Measurements from ENCODE around the gene MYO19.
"Not testable (repeated sequence)": the region's sequence is repeated elsewhere in the genome, so short reads cannot be mapped to it uniquely, and the experiment has no call there.

MYO19 gene

DNA sequence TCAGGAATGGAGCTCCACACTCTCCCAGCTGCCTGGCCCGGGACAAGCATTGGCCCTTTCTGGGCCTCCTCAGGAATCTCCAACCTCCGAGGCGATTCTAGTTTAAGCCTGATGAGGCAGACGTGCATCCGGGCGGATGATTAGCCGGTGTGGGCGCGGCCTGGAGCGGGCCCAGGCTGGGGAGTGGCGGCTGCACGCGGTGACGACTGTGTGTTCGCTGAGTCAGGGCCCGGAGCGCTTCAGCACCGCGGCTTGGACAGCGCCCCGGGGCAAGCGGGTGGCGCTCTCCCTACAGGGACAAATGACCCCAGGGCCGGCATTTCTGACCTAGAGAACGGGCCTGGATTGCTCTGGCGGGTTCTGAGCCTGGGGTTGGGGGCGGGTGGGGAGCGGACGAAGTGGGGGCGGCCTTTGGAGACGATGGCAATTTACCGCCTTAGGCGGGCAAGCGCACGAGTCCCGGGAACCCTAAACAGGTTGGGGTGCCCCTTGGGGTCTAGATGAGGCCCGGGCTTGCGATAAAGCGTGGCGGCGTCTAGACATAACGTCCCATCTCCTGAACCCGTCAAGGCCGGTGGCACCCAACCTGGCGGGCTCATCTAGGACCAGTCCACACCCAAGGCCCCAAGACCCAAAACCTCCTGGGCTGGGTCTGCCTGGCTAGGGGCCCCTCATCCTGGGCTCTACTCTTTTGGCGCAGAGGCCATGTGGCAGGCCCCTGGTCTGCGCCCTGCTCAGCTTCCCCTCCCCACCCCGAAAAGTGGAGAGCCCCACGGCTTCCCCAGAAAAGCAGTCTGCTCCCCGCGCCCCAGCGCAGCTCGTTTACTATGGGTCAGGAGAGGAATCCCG, 70.5 kb downstream of the MYO19 start:
- CTCF ChIA-PET, result interaction anchor here (0.9 to 1.5 kb wide), 2 partner anchors 11 to 19 kb away, joined by 3 to 6 read pairs; no protein-coding TSS in a partner anchor

DNA sequence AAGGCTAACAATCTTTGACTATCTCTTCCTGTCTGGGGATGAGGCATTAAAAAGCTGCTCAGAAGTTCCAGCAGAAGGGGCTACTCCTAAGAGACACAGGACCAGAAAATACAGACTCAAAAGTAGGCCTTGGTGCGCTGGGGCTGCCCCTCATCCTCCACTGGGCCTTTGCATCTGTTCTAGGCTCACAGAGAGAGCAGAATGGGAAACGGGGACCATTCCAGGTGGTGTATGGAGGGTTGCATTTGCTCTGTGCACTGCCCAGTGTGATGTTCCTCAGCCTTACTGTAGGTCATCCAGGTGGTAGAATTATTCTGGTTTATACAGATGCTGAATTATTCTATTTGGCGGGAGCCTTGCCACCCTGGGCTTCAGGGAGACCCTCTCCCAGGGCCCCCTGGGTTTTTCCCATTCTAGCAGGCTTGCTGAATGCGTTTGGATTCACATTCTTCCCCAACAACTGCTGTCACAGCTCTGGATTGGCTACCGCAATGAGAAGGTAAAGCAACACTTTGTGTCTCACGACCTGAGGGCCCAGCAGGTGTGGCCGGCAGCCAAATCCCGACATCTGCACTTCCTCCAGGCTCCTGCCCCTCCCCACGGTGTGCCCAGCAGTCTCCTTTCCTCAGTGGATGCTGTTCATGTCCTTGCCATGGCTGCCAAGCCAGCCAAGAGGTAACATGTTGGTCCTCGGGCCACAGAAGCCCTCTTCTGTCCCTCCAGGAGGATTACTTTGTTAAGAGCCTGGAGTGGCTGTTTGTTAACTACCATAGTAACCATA, 73.1 kb downstream of the MYO19 start:
- TF ChIP-seq, protein P1, sequence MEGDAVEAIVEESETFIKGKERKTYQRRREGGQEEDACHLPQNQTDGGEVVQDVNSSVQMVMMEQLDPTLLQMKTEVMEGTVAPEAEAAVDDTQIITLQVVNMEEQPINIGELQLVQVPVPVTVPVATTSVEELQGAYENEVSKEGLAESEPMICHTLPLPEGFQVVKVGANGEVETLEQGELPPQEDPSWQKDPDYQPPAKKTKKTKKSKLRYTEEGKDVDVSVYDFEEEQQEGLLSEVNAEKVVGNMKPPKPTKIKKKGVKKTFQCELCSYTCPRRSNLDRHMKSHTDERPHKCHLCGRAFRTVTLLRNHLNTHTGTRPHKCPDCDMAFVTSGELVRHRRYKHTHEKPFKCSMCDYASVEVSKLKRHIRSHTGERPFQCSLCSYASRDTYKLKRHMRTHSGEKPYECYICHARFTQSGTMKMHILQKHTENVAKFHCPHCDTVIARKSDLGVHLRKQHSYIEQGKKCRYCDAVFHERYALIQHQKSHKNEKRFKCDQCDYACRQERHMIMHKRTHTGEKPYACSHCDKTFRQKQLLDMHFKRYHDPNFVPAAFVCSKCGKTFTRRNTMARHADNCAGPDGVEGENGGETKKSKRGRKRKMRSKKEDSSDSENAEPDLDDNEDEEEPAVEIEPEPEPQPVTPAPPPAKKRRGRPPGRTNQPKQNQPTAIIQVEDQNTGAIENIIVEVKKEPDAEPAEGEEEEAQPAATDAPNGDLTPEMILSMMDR (IDR thresholded peaks at IDR 0.05; ENCODE audit: control extremely low read depth, extremely low read depth, low read depth, missing control alignments), result no peak
- ChIA-PET POLR2A (no interaction called here), CTCF (interaction anchor here (1.0 to 2.8 kb wide), 2 partner anchors 15 to 21 kb away, joined by 3 to 8 read pairs; no protein-coding TSS in a partner anchor)
- DNase-seq (ENCODE audit: extremely low spot score), result no peak

More for the DNA sequence above, 70.5 kb downstream of the MYO19 start:
- POLR2A ChIA-PET, result no interaction called here
- peak; percentile 74 for DNase-seq (ENCODE audit: extremely low spot score)
- TF ChIP-seq, protein P1 (IDR thresholded peaks at IDR 0.05; ENCODE audit: control extremely low read depth, extremely low read depth, low read depth, missing control alignments), result no peak

DNA sequence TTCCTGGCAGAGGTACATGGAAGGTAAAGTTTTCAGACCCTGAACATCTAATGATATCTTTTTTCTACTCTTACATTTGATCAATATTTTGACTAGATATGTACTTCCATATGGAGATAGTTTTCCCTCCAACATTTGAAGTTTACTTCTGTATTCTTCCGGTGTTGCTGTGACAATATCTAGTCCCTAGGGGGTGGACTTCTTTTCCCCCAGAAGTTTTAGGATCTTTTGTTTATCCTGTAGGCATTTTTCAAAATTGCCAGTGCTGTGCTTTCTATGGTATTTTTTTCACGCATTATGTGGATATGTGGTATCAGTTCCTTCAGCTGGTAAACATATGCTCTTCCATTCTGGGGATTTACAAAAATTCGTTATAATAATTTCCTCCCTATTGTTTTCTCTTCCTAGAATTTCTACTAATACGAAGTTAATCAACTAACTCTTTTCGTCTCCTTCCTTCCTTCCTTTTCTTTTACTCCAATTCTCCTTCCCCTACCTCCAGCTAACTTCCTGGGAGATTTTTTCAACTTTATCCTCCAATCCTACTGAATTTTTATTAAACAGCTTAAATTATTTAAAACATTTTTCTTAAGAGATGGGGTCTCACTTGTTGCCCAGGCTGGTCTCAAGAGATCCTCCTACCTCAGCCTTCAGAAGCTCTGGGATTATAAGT, 74.3 kb downstream of the MYO19 start:
- CTCF ChIA-PET, result interaction anchor here (1.3 to 2.8 kb wide), 2 partner anchors 9 to 22 kb away, joined by 4 to 8 read pairs; no protein-coding TSS in a partner anchor

DNA sequence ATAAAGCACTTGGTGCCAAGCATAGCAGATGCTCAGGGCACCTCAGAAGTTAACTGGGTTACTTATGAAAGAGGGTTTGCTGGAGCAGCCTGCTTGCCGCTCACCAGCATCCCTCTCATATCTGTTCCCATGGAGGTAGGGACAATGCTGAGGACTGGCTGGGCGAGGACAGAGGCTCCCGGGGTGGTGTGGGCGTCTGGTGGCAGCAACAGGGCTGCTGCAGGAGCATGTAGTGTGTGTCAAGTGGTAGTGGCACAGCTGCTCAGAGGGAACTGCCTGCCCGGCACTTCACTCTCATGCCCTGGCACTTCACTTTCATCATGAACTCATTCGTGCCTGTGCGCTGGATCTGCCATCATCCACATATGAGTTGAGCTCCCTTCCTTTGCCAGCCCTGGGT, 75.1 kb downstream of the MYO19 start:
- CTCF ChIA-PET, result interaction anchor here (1.3 to 2.8 kb wide), 2 partner anchors 9 to 23 kb away, joined by 4 to 8 read pairs; no protein-coding TSS in a partner anchor
- TF ChIP-seq, protein P1 (IDR thresholded peaks at IDR 0.05; ENCODE audit: control extremely low read depth, extremely low read depth, low read depth, missing control alignments), result no peak
- POLR2A ChIA-PET, result no interaction called here
- DNase-seq (ENCODE audit: extremely low spot score), result no peak

More for the DNA sequence above, 74.3 kb downstream of the MYO19 start:
- TF ChIP-seq, protein P1 (IDR thresholded peaks at IDR 0.05; ENCODE audit: control extremely low read depth, extremely low read depth, low read depth, missing control alignments), result no peak
- DNase-seq (ENCODE audit: extremely low spot score), result no peak
- POLR2A ChIA-PET, result no interaction called here

DNA sequence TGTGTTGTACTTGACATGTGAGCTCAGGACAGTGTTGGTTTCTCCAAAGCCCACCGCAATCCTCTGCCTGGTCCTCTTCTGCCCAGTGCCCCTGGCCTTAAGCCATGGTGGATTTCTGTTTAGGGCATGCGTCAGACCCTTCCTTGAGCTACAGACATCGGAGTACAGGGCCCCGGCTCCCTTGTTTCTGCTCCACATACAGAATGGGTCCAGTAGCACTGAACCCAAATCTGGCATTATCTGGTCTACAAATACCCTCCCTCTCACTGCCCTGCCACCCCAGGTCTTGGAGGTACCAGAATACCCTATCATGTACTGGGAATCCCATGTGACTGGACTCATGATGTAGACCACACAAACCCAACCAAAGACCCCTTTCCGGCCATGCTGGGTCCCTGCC, 75.6 kb downstream of the MYO19 start:
- CTCF ChIA-PET, result interaction anchor here (0.9 to 1.6 kb wide), 2 partner anchors 16 to 24 kb away, joined by 3 to 4 read pairs; no protein-coding TSS in a partner anchor
- TF ChIP-seq, protein P1 (IDR thresholded peaks at IDR 0.05; ENCODE audit: control extremely low read depth, extremely low read depth, low read depth, missing control alignments), result no peak
- POLR2A ChIA-PET, result no interaction called here

DNA sequence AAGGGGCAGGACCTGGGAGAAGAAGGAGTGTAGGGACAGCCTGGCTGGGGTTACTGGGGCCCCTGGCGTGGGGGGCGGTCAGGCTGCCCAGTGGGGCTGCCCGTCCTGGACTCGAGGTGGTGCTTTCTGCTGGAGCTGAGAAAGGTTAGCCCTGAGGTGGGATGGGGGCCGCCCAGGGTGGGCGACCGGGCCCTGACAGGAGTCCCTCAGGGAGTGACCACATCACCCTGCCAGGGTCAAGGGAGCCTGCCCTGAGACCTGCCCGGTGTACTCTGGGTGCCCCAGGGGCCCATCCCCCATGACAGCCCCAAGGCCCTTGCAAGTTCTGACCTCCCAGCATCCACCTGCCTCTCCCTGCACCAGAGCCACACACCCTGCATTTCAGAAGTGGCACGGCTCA, 77.0 kb downstream of the MYO19 start:
- DNase-seq (ENCODE audit: extremely low spot score); POLR2A ChIA-PET: not testable (repeated sequence)
- CTCF ChIA-PET, result interaction anchor here (1.6 kb wide), 1 partner anchor 18 kb away, joined by 4 read pairs; no protein-coding TSS in a partner anchor

More for the DNA sequence above, 75.6 kb downstream of the MYO19 start:
- no peak for DNase-seq (ENCODE audit: extremely low spot score)

DNA sequence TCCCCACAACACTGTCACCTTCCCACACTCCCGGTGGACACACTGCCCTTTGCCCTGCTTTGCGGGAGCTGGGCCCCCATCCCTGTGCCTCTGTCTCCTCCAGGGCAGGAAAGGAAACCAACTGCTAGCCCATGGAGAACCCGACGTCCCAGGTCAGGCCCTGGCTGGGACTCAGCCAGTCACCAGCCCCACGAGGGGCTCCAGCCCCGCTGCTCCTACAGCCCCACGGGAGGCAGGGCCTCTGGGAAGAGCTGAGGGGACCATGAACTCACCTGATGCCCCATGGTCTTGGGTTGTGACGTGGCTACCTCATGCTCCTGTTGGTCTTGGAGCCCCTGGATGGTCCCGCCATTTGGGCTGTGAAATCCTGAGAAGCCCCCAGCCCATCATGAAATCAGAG, 81.8 kb downstream of the MYO19 start:
- POLR2A ChIA-PET; DNase-seq (ENCODE audit: extremely low spot score); CTCF ChIA-PET: not testable (repeated sequence)

DNA sequence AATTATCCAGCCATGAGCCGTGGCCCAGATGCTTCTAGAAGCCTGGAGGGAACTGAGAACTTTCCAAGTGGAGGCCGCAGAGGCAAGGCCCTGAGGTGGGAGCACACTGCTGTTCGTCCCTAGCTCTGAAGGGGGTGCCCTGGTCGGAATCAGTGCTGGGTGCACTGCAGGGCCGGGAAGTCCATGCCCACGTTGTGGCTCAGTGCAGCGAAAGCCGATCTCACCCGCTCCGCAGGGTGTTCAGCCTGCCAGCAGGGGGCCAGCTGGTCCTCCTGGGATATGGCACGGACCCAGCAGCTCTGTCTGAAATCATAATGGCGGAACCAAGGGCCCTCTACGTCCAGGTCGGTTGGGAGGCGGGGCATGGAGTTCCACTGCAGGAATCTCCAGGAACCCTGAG, 84.7 kb downstream of the MYO19 start:
- DNase-seq (ENCODE audit: extremely low spot score); CTCF ChIA-PET; POLR2A ChIA-PET: not testable (repeated sequence)

Data from GM10248 (cell line).